ENCODE data around the gene DLX2.

- TF ChIP-seq POLR2A (IDR thresholded peaks at IDR 0.05) (no peak), CTCF (IDR thresholded peaks at IDR 0.05) (no peak)
Observed at GRCh38 chr2:172088245-172089004, 14.3 kb downstream of the DLX2 start.
